ENCODE results near the gene RIC8B. TPM values are rescaled to one million over a fixed set of nuclear protein-coding genes. Genes with fewer than 3 reads are reported as not detected.

Gene RIC8B
- total RNA-seq, 1 donor from 2014 or later = 25.4 TPM

GRCh38 chr12:106753526-106753925, 21.0 kb upstream of the RIC8B start:
- DNase-seq (no peak), ATAC-seq (ENCODE audit: poor library complexity) (no peak)
- intact Hi-C loops (cut with DNase I) = no loop called here

DNA sequence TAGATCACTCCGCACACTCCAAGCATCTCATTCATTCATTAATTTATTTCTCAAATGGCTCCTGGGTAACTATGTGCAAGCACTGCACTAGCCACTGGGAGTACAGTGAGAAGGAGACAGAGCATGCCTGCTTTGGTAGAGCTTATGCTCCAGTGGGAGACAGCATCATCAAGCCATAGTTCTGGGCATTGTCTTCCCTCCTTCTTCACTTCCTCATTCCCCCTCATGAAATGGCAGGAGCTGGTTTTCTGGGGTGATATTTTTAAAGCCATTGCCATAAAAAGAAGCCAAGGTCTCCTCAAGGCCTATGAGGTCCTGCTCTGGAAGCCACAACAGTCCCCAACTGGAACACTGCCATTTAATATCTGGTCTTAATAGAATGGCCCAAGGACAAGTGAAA, 20.2 kb upstream of the RIC8B start:
- intact Hi-C loops (cut with DNase I) = no loop called here

GRCh38 chr12:106757623-106758348, 16.7 kb upstream of the RIC8B start:
- ATAC-seq (ENCODE audit: poor library complexity) (peak; percentile 58), DNase-seq (no peak)
- intact Hi-C loops (cut with DNase I) = no loop called here

More for the DNA sequence above, 20.2 kb upstream of the RIC8B start:
- DNase-seq = no peak
- ATAC-seq (ENCODE audit: poor library complexity) = no peak

DNA sequence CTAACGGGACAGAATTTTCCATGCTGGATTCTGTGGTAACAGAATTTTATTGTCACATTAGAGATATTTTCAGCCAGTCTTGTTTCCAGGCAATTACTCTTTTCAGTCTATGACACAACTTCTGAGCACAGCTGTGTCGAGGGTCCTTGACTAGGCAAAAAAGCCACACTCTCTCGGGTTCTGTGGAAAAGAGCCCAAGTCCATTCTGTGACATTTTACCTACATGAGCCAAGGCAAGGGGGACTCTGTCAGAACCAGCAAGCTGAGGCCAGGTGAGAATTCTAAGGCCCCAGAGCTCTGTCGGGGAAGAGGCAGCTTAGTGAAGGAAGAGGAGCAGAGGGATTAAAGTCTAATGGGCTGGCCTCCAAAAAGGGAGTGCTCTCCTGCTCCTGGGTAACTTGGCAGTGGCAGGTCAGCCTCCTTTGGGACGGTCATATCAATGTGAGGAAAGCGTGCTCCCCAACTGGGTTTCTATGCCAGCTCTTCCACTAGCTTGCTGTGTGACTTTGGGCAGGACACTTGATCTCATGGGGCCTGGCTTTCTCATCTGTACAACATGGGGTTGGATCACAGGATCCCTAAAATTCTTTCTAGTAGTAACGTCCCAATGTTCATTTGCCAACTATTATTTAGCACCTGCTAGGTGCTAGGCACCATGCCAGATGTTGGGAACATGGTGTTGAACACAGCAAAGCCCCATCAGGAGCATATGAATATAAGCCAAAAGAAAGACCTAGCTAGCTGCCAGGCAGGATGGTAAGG, 16.0 kb upstream of the RIC8B start:
- intact Hi-C loops (cut with DNase I) = no loop called here
- DNase-seq = no peak
- peak; percentile 53 for ATAC-seq (ENCODE audit: poor library complexity)

GRCh38 chr12:106759526-106760183, 14.8 kb upstream of the RIC8B start:
- DNase-seq (no peak), ATAC-seq (ENCODE audit: poor library complexity) (peak; percentile 42)
- intact Hi-C loops (cut with DNase I) = no loop called here

DNA sequence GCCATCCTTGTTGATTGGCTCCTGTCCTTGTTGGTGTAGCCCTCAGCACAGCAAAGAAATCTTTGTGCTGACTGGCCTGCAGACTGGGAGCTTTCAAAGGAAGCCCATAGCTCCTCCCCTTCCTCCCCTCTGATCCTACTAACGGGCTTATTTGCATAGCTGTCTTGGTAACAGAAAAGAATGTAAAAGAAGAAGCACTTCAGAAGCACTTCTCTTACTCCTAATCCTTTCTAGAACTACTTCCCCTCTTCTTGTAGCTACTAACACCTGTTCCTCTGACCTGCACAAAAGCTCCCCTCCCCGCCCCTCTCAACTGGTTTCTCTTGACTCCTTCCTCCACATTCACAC, 14.3 kb upstream of the RIC8B start:
- DNase-seq (no peak), ATAC-seq (ENCODE audit: poor library complexity) (peak; percentile 26)
- intact Hi-C loops (cut with DNase I) = no loop called here

DNA sequence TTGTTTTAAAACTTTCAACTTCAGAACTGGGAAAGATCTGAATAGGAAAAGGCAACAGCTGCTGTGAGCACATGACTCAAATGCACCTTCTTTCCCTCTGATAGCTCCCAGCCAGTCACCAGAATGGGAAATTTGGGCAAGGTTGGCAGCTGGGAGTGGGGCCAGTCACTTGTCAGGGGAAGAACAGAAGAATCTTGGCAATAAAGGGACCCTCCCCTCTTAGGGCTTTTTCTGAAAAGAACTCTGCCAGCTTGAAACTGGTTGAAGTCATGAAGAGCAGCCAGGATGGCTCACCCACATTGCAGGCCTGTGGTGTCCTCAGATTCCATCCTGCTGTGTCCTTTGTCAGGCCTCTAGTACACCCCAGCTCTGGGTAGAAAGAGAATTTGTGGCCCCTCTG, 10.3 kb upstream of the RIC8B start:
- intact Hi-C loops (cut with DNase I) = no loop called here
- ATAC-seq (ENCODE audit: poor library complexity) = no peak
- no peak for DNase-seq

- intact Hi-C loops (cut with DNase I) = no loop called here
- ATAC-seq (ENCODE audit: poor library complexity) (peak; percentile 72), DNase-seq (no peak)
Observed at GRCh38 chr12:106764738-106765137, 9.7 kb upstream of the RIC8B start.

GRCh38 chr12:106766393-106766826, 8.1 kb upstream of the RIC8B start:
- peak; percentile 78 for ATAC-seq (ENCODE audit: poor library complexity)
- peak; percentile 59 for DNase-seq
- intact Hi-C loops (cut with DNase I) = no loop called here

- no peak for DNase-seq
- intact Hi-C loops (cut with DNase I) = no loop called here
- no peak for ATAC-seq (ENCODE audit: poor library complexity)
Observed at GRCh38 chr12:106767206-106767605, 7.3 kb upstream of the RIC8B start.

DNA sequence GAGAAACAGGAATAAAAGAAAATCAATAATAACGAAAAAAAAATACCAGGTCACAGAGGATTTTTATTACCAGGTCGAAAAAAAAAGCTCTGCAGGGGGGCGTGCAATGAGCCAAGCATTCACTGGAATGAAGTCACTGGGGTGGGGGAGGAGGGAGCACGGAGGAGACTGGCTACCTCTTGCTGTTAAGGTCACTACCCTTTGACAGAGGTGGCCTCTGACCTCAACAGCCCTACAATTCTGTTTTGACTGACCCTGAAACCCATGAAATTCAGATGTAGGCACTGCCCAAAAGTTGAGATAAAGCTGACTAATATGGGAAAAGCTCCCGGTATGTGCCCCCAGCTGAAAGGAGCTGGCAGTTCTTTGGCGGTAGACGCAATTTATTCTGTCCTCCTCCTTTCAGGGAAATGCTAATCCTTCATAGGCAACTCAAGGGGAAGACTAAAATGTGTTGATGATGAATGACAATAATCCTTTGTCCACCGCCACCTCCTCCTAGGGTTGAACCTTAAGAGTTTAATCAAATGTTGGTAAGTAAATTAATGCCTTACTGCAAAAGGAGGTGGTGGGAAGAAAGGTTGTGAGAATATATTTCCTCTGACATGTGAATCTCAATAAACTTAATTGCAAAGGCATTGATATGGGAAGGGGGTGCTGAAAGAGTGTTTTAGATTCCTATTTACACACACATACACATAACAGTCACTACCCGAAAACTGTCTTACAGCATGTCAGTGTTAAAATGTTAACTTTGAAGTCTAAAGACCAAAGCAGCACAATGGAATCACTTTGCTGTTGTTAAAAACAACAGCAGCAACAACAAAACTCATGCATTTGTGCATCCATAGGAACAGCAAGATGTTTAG, 6.3 kb upstream of the RIC8B start:
- intact Hi-C loops (cut with DNase I) = no loop called here
- no peak for ATAC-seq (ENCODE audit: poor library complexity)
- no peak for DNase-seq

GRCh38 chr12:106769078-106769477, 5.4 kb upstream of the RIC8B start:
- intact Hi-C loops (cut with DNase I) = no loop called here
- ATAC-seq (ENCODE audit: poor library complexity) (no peak), DNase-seq (no peak)

DNA sequence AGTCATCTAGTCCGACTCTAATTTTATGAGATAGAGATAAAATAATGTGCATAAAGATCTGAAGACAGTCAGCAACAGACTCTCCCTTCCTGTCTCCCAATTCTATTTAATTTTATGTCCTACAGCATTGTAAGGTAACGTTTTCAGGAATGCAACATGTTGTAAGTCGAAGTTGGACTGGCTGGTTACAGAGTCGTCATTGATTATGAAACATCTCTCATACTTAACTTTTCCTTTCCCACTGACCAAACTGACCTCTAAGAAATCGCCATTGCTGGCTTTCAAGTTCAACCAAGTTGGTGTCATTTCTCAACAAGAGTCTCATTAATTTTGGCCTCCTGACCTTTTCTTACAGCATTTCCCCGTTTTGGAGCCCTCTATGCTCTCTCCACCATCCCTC, 4.9 kb upstream of the RIC8B start:
- no peak for DNase-seq
- no peak for ATAC-seq (ENCODE audit: poor library complexity)
- intact Hi-C loops (cut with DNase I) = no loop called here

GRCh38 chr12:106771425-106771824, 3.1 kb upstream of the RIC8B start:
- ATAC-seq (ENCODE audit: poor library complexity) (no peak), DNase-seq (no peak)
- intact Hi-C loops (cut with DNase I) = loop anchor here (5.0 to 10.0 kb wide), 2 partner anchors 71 to 183 kb away; partner anchors contain the start of gene TMEM263

- intact Hi-C loops (cut with DNase I) = loop anchor here (5.0 to 10.0 kb wide), 2 partner anchors 69 to 181 kb away; partner anchors contain the start of gene TMEM263
- DNase-seq (no peak), ATAC-seq (ENCODE audit: poor library complexity) (no peak)
Observed at GRCh38 chr12:106773286-106774004, 1.0 kb upstream of the RIC8B start.

DNA sequence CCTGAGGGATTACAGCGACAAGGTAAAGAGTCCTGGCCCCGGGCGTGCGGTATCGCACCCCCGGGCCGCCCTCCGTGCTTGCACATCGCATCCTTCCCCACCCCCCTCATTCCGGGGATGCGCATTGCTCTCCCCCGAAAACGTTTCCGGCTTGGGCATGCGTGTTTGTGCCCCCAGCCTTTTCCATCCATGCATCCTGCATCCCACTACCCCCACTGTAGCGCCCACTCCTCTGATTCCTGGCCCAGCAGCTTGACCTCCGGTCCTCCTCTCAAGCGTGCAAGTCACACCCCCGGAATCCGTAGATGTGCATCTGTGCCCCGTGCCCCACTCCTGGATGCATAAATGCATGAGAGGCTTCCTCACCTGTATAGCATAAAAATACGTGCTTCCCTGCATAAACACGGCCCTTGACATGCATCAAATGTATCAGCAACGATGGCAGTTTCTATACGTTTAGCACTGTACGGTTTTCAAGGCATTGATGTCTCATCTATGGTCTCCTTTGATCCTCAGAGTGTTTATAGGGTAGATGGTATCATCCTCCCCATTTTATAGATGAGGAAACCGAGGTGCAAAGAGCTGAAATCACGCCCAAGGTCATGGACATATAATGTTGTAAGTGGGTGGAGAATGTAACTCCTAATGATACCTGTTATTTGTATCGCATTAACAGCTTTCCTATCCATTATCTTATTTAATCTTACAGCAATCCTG, 484 bp downstream of the RIC8B start:
- ATAC-seq (ENCODE audit: poor library complexity) = no peak
- intact Hi-C loops (cut with DNase I) = loop anchor here (5.0 to 10.0 kb wide), 2 partner anchors 67 to 180 kb away; partner anchors contain the start of gene TMEM263
- DNase-seq = no peak

- no peak for DNase-seq
- ATAC-seq (ENCODE audit: poor library complexity) = no peak
- intact Hi-C loops (cut with DNase I) = loop anchor here (10.0 kb wide), 1 partner anchor 178 kb away; the partner anchor contains the start of gene TMEM263
Observed at GRCh38 chr12:106776897-106777296, 2.4 kb downstream of the RIC8B start.
